GM10847 (cell line): ENCODE results near the gene SERP1.

Source experiments
- POLR2A ChIP-seq: IDR thresholded peaks from 2 replicates; pipeline ENCODE4 v1.6.1; 2011; ENCODE audit not compliant: insufficient read length; ENCODE audit errors: extremely low read depth

Gene SERP1

GRCh38 chr3:150511122-150511821, 35.0 kb downstream of the SERP1 start:
- no peak for TF ChIP-seq POLR2A

GRCh38 chr3:150509780-150510179, 36.5 kb downstream of the SERP1 start:
- TF ChIP-seq POLR2A: no peak

DNA sequence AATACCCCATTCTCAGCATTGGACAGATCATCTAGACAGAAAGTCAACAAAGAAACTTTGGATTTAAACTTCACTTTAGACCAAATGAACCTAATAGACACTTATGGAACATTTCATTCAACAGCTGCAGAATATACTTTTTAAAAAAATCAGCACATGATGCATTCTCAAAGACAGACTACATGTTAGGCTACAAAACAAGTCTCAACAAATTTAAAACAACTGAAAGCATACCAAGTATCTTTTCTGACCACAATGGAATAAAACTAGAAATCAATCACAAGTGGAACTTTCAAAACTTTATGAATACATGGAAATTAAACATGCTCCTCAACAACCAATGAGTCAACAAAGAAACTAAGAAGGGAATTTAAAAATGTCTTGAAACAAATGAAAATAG, 37.9 kb downstream of the SERP1 start:
- TF ChIP-seq POLR2A: no peak

DNA sequence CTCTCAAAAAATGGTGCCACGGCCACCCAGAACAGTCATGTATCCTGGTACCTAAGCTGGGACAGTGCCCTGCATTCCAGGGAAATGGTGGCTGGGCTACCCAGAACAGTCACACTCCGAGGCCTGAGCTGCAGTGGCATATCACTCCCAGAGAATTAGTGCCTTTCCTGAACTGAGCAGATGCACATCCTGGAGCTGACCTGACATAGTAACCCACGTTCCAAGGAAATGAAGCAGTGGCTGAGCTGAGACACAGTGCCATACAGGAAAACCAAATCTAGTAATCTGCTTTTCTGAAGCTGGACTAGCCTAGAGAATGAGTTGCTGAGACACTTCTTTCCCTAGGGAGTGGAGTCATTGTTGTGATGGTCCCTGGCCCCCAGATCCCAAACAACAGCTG, 41.8 kb downstream of the SERP1 start:
- no peak for TF ChIP-seq POLR2A

- TF ChIP-seq POLR2A: no peak
Observed at GRCh38 chr3:150503402-150504099, 42.7 kb downstream of the SERP1 start.

GRCh38 chr3:150497956-150498355, 48.3 kb downstream of the SERP1 start:
- TF ChIP-seq POLR2A: no peak

- no peak for TF ChIP-seq POLR2A
Observed at GRCh38 chr3:150495563-150496168, 50.6 kb downstream of the SERP1 start.

GRCh38 chr3:150495149-150495548, 51.1 kb downstream of the SERP1 start:
- TF ChIP-seq POLR2A: no peak

- TF ChIP-seq POLR2A: no peak
Observed at GRCh38 chr3:150494411-150494977, 51.8 kb downstream of the SERP1 start.
